Activated gamma-delta T cell treated with anti-CD3 and anti-CD28 coated beads, Interleukin-2, amount 50 U/mL, for 16 hours (primary cell): ENCODE measurements around the gene PRKG1.

Experiments used
- DNase-seq: peaks from one replicate; pipeline ENCODE4 v3.0.0-alpha.2; 2020; ENCODE audit warnings: low read depth

Gene PRKG1

GRCh38 chr10:51808187-51808586 lies 733.9 kb downstream of the PRKG1 start:
- DNase-seq = no peak

GRCh38 chr10:51815723-51816122 lies 741.4 kb downstream of the PRKG1 start:
- DNase-seq = no peak

DNA sequence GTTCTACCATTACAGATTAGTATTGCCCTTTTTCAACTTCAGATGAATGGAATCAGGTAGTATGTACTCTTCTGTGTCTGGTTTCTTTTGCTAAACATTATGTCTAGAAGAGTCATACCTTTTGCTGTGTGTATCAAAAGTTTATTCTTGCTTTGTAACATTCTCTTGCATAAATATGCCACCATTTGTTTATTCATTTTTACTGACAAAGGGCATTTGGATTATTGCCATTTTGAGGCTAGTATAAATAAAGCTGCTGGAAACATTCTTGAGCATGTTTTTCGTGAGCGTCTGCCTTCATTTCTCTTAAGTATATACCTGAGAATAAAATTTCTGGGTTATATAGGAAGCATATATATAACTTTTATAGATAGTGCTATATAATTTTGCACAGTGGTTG lies 746.8 kb downstream of the PRKG1 start:
- DNase-seq = no peak

DNA sequence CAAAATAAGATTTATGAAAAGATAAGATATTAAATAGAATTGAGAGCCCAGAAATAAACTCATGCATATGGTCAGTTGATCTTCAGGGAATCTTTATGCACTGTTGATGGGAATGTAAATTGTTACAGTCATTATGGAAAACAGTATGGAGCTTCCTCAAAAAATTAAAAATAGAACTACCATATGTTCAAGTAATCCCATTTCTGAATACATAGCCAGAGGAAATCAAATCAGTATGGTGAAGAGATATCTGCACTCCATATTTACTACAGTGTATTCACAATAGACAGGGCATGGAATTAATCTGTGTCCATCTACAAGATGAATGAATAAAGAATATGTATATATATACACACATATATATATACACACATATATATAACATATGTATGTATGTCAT lies 747.5 kb downstream of the PRKG1 start:
- DNase-seq = no peak

GRCh38 chr10:51832652-51833383 lies 758.5 kb downstream of the PRKG1 start:
- DNase-seq = no peak

DNA sequence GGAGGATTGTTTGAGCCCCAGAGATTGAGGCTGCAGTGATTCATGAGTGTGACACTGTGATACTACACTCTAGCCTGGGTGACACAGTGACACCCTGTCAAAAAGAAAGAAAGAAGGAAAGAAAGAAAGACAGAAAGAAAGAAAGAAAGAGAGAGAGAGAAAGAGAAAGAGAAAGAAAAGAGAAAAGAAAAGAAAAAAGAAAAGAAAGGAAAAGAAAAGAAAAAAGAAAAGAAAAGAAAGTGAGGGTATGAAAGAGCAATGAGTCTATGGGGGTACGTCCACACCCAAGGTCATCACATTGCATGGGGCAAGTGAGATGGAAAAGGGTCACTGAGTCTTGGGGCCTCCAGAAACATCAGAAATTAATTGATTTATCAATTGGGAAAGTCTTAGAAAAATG lies 760.3 kb downstream of the PRKG1 start:
- no peak for DNase-seq

GRCh38 chr10:51838471-51838870 lies 764.2 kb downstream of the PRKG1 start:
- DNase-seq = no peak

GRCh38 chr10:51843966-51844365 lies 769.7 kb downstream of the PRKG1 start:
- no peak for DNase-seq

GRCh38 chr10:51846856-51847506 lies 772.7 kb downstream of the PRKG1 start:
- no peak for DNase-seq

DNA sequence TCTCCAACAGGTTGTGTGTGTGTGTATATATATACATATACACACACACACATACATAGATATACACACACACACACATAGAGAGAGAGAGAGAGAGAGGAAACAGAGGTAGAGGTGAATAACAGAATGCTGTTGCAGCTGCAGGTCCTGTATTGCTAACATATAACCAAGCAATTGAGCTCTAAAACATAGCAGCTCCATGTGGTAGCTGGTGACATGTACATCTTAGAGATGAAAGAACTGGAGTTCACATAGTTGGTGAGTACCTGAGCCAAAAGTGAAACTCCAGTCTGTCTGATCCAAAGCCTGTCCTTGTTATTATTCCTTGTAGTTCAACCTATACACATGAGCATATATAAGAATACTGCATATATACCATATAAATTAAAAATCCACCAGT lies 778.0 kb downstream of the PRKG1 start:
- no peak for DNase-seq

GRCh38 chr10:51857305-51857704 lies 783.0 kb downstream of the PRKG1 start:
- DNase-seq = no peak

DNA sequence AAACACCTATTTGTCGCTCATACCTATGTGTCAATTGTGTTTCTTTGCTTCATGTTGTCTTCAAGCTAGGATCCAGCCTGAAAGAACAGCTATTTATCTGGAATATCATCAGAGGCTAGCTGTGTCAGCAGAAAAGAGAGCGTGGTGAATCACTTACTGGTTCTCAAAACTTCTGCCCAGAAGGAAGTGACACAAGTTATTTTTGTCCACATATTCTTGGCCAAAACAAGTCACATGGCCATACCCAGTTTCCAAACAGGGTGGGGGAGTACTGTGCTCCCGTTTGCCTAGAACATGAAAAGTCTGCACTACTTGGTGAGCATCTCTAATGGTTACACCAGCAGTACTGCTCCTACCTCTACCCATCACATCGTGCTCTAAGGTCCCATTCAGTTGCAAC lies 786.0 kb downstream of the PRKG1 start:
- no peak for DNase-seq

GRCh38 chr10:51861051-51861450 lies 786.8 kb downstream of the PRKG1 start:
- DNase-seq = no peak

DNA sequence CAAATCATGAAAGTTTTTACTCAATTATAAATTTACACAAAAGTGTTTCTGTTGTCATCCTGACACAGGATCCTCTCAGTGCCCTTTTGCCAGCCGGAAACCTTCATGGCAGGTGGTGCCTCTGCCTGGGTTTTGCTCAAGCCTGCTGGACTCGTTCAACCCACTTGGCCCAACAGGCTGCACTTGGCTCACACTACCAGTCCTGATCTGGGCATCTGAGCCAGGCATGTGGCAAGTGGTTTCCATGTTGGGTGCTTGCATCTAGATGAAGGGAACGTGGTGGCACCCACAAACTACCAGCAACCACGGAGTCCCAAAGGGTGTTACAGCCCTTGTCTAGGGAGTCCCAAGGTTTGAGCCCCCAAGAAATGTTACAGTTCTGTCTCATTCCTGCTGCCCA lies 787.4 kb downstream of the PRKG1 start:
- DNase-seq = no peak

DNA sequence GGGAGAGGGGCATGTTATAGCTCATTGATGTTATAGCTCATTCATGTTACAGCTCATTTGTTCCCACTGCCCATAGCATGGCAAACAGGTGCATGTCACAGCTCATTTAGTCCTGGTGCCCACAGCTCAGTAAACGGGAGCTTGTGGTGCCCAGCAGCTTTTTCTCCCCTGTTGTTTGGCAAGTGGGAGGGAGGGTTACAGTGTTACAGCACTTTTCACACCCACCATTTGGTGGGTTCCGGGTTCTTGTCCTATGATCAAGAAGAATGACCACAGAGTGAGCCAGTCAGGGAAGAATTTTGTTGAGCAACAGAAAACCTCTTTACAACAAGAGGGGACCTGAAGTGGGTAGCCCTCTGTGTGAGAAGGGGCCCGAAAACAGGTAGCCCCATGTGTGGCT lies 787.9 kb downstream of the PRKG1 start:
- DNase-seq = no peak

DNA sequence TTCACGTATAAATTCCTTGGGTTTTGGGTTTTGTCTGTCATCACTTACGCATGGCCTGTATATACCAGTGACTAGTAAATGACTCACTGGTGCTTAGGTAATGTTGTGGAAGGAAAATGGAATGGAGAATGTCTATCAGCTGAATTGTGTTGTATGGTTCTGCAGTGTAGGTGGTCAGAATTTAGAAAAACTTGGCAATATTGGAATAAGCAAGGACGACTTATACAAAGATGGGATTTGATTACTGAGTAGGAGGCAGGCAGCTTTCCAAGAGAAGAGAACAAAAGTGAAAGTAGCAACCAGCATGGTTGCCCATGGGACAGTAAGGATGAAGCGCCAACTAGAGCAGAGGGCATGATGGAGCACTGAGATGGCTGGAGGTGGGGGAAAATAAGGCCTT lies 793.7 kb downstream of the PRKG1 start:
- no peak for DNase-seq

GRCh38 chr10:51874131-51874530 lies 799.8 kb downstream of the PRKG1 start:
- no peak for DNase-seq

- DNase-seq = no peak
Observed at GRCh38 chr10:51875610-51876009, 801.3 kb downstream of the PRKG1 start.

DNA sequence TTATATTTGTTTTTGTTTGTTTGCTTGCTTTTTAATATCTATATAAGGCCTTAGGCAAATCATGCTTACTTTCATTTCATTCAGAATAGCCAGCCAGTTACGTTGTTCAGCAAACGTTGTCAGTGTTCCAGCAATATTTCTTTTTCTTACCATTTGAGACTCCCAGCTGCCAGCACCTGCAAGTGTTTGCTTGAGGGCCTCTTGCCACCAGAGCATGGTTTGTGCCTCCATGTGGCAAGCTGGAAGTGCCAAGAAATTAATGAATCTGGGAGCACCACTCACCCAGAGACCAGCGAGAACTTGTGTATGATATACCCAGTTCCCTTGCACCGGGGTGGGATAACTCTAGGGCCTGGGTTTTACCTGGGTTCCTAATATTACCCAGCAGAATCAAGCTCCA lies 802.2 kb downstream of the PRKG1 start:
- DNase-seq = no peak

GRCh38 chr10:51876979-51877378 lies 802.7 kb downstream of the PRKG1 start:
- DNase-seq = no peak

DNA sequence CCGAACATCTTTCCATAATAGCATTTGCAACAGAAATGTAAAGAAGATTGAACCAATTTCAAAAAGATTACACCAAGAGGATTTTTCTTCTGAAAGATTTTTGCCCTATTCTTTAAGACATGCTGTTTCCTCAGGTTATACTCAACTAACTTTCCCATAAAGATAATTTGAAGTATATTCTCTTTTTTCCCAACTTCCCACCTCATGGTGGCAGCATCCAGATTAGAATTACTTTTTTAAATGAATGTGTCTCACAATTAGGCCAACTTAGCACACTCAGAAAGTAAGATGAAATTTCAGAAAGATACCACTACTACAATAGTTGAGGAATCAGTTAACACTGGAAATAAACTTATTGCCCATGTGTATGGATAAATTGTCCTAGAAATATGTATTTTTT lies 803.3 kb downstream of the PRKG1 start:
- DNase-seq = no peak

- DNase-seq = no peak
Observed at GRCh38 chr10:51878695-51879094, 804.4 kb downstream of the PRKG1 start.

GRCh38 chr10:51879238-51879637 lies 805.0 kb downstream of the PRKG1 start:
- DNase-seq = no peak

DNA sequence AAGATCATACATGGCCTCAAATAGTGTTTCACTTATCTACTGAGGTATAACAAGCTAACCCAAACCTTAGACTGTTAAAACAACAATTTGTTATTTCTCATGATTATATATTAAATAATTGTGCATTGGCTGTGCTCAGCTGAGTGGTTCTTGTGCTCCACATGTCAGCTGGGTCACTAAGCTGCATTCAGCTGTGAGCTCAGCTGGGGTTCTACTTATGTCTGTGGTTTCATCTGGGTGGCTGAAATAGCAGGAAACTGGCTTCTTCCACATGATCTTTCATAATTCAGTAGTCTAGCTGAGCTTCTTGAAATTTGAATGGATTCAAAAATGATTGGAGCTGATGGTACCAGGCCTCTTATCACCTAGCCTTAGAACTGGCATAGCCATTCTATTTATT lies 806.9 kb downstream of the PRKG1 start:
- DNase-seq = no peak
